Smooth muscle cell (in vitro differentiated cells): ENCODE measurements around the gene CARD10. TPM values are rescaled to one million over a fixed set of nuclear protein-coding genes. Genes with fewer than 3 reads are reported as not detected.

Experiments
- DNase-seq: peaks from one replicate; lab custom pipeline; 2025; ENCODE audit not compliant: unreplicated experiment; lab: John Stamatoyannopoulos, UW
- H2AFZ ChIP-seq: fragments of 200-600 bp; sonication (generic); 2 replicates; pipeline ENCODE4 v1.6.0; 2016; ENCODE audit warnings: antibody characterized with exemption, low read depth, mild to moderate bottlenecking
- H3F3A ChIP-seq: fragments of 200-600 bp; sonication (generic); 2 replicates; pipeline ENCODE4 v1.6.0; 2017; ENCODE audit warnings: antibody characterized with exemption, low read depth
- H3K27ac ChIP-seq: fragments of 200-600 bp; sonication (generic); 2 replicates; pipeline ENCODE4 v1.5.1; 2016; ENCODE audit warnings: low read depth, mild to moderate bottlenecking
- H3K27me3 ChIP-seq: fragments of 200-600 bp; sonication (generic); 2 replicates; pipeline ENCODE4 v1.6.1; 2016; ENCODE audit warnings: low read depth, mild to moderate bottlenecking
- H3K36me3 ChIP-seq: fragments of 200-600 bp; sonication (generic); 2 replicates; pipeline ENCODE4 v1.5.1; 2016; ENCODE audit warnings: low read depth
- H3K4me1 ChIP-seq: fragments of 200-600 bp; sonication (generic); 2 replicates; pipeline ENCODE4 v1.5.1; 2016; ENCODE audit warnings: low read depth
- H3K4me2 ChIP-seq: fragments of 200-600 bp; sonication (generic); 2 replicates; pipeline ENCODE4 v1.6.0; 2016; ENCODE audit warnings: mild to moderate bottlenecking
- H3K4me3 ChIP-seq: fragments of 200-600 bp; sonication (generic); 2 replicates; pipeline ENCODE4 v1.5.1; 2016; ENCODE audit warnings: mild to moderate bottlenecking
- H3K79me2 ChIP-seq: fragments of 200-600 bp; sonication (generic); 2 replicates; pipeline ENCODE4 v1.6.0; 2016; ENCODE audit warnings: low read depth, mild to moderate bottlenecking
- H3K9ac ChIP-seq: fragments of 200-600 bp; sonication (generic); 2 replicates; pipeline ENCODE4 v1.6.0; 2016; ENCODE audit warnings: low read depth
- H3K9me3 ChIP-seq: fragments of 200-600 bp; sonication (generic); replicated peaks from 2 replicates; pipeline ENCODE4 v1.5.1; 2016; ENCODE audit warnings: low read depth
- H4K20me1 ChIP-seq: fragments of 200-600 bp; sonication (generic); 2 replicates; pipeline ENCODE4 v1.6.0; 2016; ENCODE audit warnings: low read depth
- WGBS: methylation state at CpG from one replicate; pipeline ENCODE4 v1.1.7; 2016; ENCODE audit warnings: low lambda C conversion rate; 5-methylcytosine and 5-hydroxymethylcytosine counted together
- polyA plus RNA-seq: library from polyadenylated mRNA; unstranded; fragments of >200 nt; fragmentation: Nextera tagmentation; extraction: Ambion mirVana; gene quantifications from 2 replicates; pipeline ENCODE4 v1.2.1, GENCODE V29; 2016
- total RNA-seq: library from RNA; depleted of rRNA; stranded (reverse); fragments of >200 nt; gene quantifications from 2 replicates; pipeline ENCODE4 v1.2.3, GENCODE V29; 2014
- TF ChIP-seq, protein P1 (sequence below): fragments of 200-600 bp; sonication (generic); IDR thresholded peaks from 2 replicates; pipeline ENCODE4 v1.5.1; 2017; ENCODE audit warnings: borderline replicate concordance, mild to moderate bottlenecking, antibody characterized with exemption; ENCODE audit not compliant: insufficient read depth, poor library complexity, severe bottlenecking

The CARD10 gene
- total and polyA plus RNA-seq, 2 experiments from 2014 or later = 2.3 to 6.0 TPM

DNA sequence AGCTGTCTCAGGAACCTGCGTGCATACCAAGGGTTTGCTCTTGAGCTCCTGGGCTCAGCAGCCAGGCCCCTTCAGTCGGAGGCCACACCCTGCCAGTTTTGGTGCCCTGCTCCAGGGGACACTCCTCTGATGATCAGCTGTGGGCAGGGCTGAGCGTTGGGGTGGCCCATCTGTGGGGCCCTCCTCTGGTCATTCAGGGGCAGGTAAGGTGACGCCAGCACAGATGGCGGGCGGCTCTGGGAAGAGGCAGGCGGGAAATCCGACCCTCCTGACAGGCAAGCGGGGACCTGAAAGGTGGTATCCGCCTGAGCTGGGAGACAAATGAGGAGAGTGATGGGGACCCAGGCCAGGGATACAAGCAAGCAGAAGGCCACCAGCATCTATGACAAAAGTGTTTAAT, 29.2 kb downstream of the CARD10 start:
- no peak overlapping the region for H3K27ac ChIP-seq
- no peaks in the 10 kb centered on the region for H3K9me3 ChIP-seq
- TF ChIP-seq, protein P1, sequence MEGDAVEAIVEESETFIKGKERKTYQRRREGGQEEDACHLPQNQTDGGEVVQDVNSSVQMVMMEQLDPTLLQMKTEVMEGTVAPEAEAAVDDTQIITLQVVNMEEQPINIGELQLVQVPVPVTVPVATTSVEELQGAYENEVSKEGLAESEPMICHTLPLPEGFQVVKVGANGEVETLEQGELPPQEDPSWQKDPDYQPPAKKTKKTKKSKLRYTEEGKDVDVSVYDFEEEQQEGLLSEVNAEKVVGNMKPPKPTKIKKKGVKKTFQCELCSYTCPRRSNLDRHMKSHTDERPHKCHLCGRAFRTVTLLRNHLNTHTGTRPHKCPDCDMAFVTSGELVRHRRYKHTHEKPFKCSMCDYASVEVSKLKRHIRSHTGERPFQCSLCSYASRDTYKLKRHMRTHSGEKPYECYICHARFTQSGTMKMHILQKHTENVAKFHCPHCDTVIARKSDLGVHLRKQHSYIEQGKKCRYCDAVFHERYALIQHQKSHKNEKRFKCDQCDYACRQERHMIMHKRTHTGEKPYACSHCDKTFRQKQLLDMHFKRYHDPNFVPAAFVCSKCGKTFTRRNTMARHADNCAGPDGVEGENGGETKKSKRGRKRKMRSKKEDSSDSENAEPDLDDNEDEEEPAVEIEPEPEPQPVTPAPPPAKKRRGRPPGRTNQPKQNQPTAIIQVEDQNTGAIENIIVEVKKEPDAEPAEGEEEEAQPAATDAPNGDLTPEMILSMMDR = no peak
- no peaks in the 10 kb centered on the region for H3F3A ChIP-seq
- H3K4me3 ChIP-seq = no peak overlapping the region
- no peak overlapping the region for H3K4me2 ChIP-seq
- peaks cover 11% of the 10 kb centered on the region for H3K4me1 ChIP-seq
- H3K36me3 ChIP-seq = no peaks in the 10 kb centered on the region
- 95% methylated on average over 10 of the region's 10 CpGs for WGBS
- H3K27me3 ChIP-seq = no peaks in the 10 kb centered on the region
- H3K9ac ChIP-seq = no peak overlapping the region
- no peaks in the 10 kb centered on the region for H4K20me1 ChIP-seq
- DNase-seq = no peak
- no peaks in the 10 kb centered on the region for H3K79me2 ChIP-seq
- H2AFZ ChIP-seq = no peak overlapping the region

DNA sequence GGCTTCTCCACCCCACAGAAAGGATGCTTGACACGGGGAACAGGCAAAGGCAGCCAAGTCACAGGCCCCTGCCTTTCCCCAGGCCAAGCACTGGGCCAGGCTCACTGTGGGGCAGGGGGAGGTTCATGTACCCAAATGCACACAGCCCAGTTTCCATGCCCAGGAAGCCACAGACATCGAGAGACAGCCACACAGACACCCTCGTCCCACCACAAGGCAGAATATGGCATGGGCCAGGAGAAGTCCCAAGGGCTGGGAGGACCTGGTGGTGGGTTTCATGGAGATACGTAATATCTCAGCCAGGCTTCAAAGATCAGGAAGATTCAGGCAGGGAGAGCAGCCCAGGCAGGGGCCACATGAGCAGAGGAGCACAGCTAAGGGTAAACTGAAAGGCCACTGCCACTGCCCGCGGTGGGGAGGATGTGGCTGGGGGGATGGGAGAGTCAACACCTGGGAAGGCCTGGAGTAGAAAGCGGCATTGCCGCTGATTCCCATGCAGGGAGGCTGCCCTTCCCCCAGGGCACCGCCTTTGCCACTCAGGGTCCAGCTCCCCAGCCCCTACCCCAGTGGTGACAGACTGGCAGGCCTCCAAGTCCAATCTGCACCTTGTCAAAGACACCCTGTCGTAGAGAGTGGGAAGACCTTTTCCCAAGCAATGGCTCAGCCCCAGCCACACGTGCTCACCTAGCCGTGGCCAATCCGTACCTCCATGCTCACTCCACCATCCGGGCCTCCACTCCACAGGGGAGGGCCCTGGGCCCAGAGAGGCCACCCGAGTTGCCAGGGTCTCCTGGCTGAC, 30.7 kb downstream of the CARD10 start:
- DNase-seq = no peak
- no peaks in the 10 kb centered on the region for H3F3A ChIP-seq
- no peaks in the 10 kb centered on the region for H3K9me3 ChIP-seq
- H3K27ac ChIP-seq = no peak overlapping the region
- H2AFZ ChIP-seq = no peak overlapping the region
- TF ChIP-seq, protein P1 = no peak
- H3K4me2 ChIP-seq = no peak overlapping the region
- H4K20me1 ChIP-seq = no peaks in the 10 kb centered on the region
- 86% methylated on average over 15 of the region's 15 CpGs for WGBS
- H3K4me3 ChIP-seq = no peak overlapping the region
- no peaks in the 10 kb centered on the region for H3K79me2 ChIP-seq
- H3K4me1 ChIP-seq = peaks cover 14% of the 10 kb centered on the region
- no peaks in the 10 kb centered on the region for H3K27me3 ChIP-seq
- no peak overlapping the region for H3K9ac ChIP-seq
- H3K36me3 ChIP-seq = no peaks in the 10 kb centered on the region

DNA sequence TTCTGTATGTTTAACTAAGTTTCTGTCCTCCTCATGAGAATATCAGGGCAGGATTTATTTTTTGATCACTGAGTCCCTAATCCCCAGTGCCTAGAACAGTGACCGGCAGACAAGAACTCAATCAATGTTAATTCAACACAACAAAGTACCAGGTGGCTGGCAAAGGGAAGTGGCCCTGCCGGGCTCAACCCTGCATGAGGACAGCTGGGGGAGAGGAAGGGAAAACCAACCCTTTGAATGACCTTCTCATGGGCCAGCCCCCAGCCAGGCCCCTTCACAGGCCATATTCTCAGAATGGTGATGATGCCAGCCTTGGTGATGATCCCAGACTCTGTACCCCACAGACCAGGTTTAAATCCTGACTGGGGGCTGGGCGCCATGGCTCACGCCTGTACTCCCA, 31.6 kb downstream of the CARD10 start:
- no peak overlapping the region for H2AFZ ChIP-seq
- 87% methylated on average over 4 of the region's 4 CpGs for WGBS
- H3K4me1 ChIP-seq = peaks cover 18% of the 10 kb centered on the region
- H3K9me3 ChIP-seq = no peaks in the 10 kb centered on the region
- no peaks in the 10 kb centered on the region for H3F3A ChIP-seq
- no peaks in the 10 kb centered on the region for H4K20me1 ChIP-seq
- H3K4me3 ChIP-seq = no peak overlapping the region
- no peak overlapping the region for H3K4me2 ChIP-seq
- TF ChIP-seq, protein P1 = no peak
- no peaks in the 10 kb centered on the region for H3K79me2 ChIP-seq
- no peak overlapping the region for H3K9ac ChIP-seq
- no peaks in the 10 kb centered on the region for H3K36me3 ChIP-seq
- DNase-seq = no peak
- no peaks in the 10 kb centered on the region for H3K27me3 ChIP-seq
- H3K27ac ChIP-seq = no peak overlapping the region

DNA sequence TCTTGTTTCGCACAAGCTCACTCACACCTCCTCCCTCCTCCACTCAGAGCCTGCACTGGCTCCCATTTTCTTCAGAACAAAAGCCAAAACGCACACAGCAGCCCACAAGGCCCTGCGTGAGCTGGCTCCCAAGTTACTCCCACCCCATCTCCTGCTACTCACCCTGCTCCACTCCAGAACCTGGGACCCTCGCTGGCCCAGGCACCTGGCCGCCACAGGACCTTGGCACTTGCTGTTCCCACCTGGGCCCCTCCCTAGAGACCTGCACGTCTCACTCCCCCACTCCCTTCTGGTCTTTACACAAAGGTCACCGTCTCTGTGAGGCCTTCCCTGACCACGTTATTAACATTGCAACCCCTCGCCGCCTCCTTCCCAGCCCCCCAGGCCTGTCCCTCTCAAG, 32.1 kb downstream of the CARD10 start:
- 82% methylated on average over 10 of the region's 10 CpGs for WGBS
- no peaks in the 10 kb centered on the region for H3K36me3 ChIP-seq
- no peak overlapping the region for H3K9ac ChIP-seq
- H3K4me3 ChIP-seq = no peak overlapping the region
- no peak overlapping the region for H2AFZ ChIP-seq
- no peaks in the 10 kb centered on the region for H3K27me3 ChIP-seq
- DNase-seq = no peak
- H3F3A ChIP-seq = no peaks in the 10 kb centered on the region
- no peaks in the 10 kb centered on the region for H4K20me1 ChIP-seq
- no peak overlapping the region for H3K4me2 ChIP-seq
- TF ChIP-seq, protein P1 = no peak
- no peaks in the 10 kb centered on the region for H3K79me2 ChIP-seq
- peaks cover 18% of the 10 kb centered on the region for H3K4me1 ChIP-seq
- no peak overlapping the region for H3K27ac ChIP-seq
- H3K9me3 ChIP-seq = no peaks in the 10 kb centered on the region
